TTC549 (cell line): ENCODE results near the gene USF3.

Experiments used
- FAIRE-seq: peaks from 2 replicates; lab custom pipeline; 2012; peaks lifted over from hg19 to GRCh38; lab: Jason Lieb, UNC

Gene USF3

GRCh38 chr3:113602256-113602655, 94.2 kb downstream of the USF3 start:
- no peak for FAIRE-seq

- FAIRE-seq: no peak
Observed at GRCh38 chr3:113601240-113601639, 95.2 kb downstream of the USF3 start.

- FAIRE-seq: no peak
Observed at GRCh38 chr3:113600418-113601182, 95.8 kb downstream of the USF3 start.
